BJ (cell line): Measurements from ENCODE around the gene BTG2. TPM values are rescaled to one million over a fixed set of nuclear protein-coding genes. Genes with fewer than 3 reads are reported as not detected.

ENCODE experiments used
- CTCF ChIA-PET: fragments of 350-600 bp; formaldehyde crosslinking; extraction: SDS; loops from one replicate; lab custom pipeline; 2021; ENCODE audit warnings: antibody characterized with exemption, inconsistent platforms; lab: Yijun Ruan, JAX
- POLR2A ChIA-PET: fragments of 300-600 bp; sonication (Branson Sonifier 250); formaldehyde crosslinking; extraction: SDS; loops from one replicate; lab custom pipeline; 2021; ENCODE audit warnings: antibody characterized with exemption; lab: Charles Lee
- DNase-seq: peaks from one replicate; pipeline ENCODE4 v3.0.0-alpha.2; 2011; ENCODE audit warnings: low read depth
- H3K27me3 ChIP-seq: 2 replicates; pipeline ENCODE4 v1.6.0; 2011; ENCODE audit warnings: low read length; ENCODE audit not compliant: control insufficient read depth, insufficient read depth
- H3K36me3 ChIP-seq: 2 replicates; pipeline ENCODE4 v1.5.1; 2011; ENCODE audit warnings: low read length; ENCODE audit not compliant: control insufficient read depth, insufficient read depth
- H3K4me3 ChIP-seq: 2 replicates; pipeline ENCODE4 v1.5.1; 2011; ENCODE audit warnings: low read depth, mild to moderate bottlenecking, control low read depth, low read length
- CTCF ChIP-seq: IDR thresholded peaks from 2 replicates; pipeline ENCODE4 v1.5.1; 2011; ENCODE audit warnings: low read depth, mild to moderate bottlenecking, control low read depth, inconsistent platforms, low read length, moderate library complexity; ENCODE audit not compliant: insufficient read depth
- polyA plus RNA-seq: library from polyadenylated mRNA; depleted of rRNA; stranded (reverse); fragments of >200 nt; gene quantifications from 2 replicates; pipeline ENCODE4 v1.2.3, GENCODE V29; 2011

Gene BTG2
- polyA plus RNA-seq, 1 experiment, result 22.8 TPM

DNA sequence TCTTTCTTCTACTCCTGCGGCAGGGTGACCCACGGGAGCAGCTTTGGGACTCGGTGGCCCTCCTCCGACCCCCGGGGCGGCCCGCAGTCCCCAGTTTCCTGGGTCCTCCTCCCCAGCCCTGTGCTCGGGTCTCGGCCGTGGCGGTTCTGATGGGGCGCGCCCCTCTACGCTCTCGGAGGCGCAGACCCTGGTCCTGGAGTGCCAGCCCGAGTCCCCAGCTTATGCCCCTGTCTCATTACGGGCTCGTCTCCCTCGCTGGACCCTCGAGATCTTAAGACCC, 430 bp downstream of the BTG2 start:
- peak overlapping the region; percentile 93 for H3K4me3 ChIP-seq
- peaks cover 12% of the 10 kb centered on the region for H3K36me3 ChIP-seq
- no peak for DNase-seq
- POLR2A ChIA-PET, result no interaction called here
- CTCF ChIA-PET, result interaction anchor here (1.1 to 4.5 kb wide), 10 partner anchors 10 to 37 kb away, joined by 3 to 23 read pairs (median 6); no protein-coding TSS in a partner anchor
- TF ChIP-seq CTCF, result no peak
- H3K27me3 ChIP-seq, result no peaks in the 10 kb centered on the region

DNA sequence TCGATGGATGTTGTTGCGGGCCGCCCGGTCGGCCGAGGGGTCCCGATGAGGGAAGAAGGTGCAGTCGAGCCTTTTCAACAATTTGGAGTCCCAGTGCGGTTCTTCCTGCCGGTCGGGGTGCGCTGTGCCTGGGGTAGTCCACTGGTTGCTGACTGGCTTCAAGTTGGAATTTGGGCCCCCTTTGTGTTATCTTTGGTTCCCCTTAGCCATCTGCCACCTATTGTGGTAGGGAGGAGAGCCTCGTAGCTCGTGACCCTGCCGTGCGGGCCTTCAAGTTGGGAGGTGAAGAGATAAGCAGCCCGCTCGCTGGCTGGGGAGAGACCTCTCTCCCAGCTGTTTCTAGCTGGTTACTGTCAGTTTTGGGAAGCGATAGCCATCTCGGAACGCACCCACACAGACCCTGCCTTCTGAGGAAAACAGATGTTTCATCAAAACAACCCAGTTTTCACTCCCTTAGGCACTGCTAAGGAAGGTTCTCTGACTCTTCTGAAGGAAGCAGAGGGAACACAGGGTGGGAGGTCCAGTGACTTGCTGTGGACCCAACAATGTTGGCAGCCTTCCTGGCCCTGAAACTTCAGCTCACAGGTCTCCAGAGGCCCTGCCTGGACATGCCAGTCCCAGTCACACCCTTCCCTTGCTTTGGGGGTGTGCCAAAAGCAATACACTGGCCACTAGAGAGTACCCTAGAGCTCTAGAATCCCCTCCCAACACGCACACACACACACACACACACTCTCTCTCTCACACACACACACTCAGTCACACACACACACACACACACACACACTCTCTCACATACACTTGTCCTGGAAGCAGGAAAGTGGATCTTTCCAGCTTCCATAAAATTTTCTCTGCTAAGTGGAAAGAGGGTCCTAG, 1.0 kb downstream of the BTG2 start:
- H3K27me3 ChIP-seq, result no peaks in the 10 kb centered on the region
- ChIA-PET POLR2A (interaction anchor here (1.7 kb wide), 1 partner anchor 11 kb away, joined by 6 read pairs; no protein-coding TSS in a partner anchor), CTCF (interaction anchor here (0.9 to 4.5 kb wide), 15 partner anchors 10 to 38 kb away, joined by 3 to 23 read pairs (median 5); no protein-coding TSS in a partner anchor)
- peak; percentile 70 for DNase-seq
- peaks cover 12% of the 10 kb centered on the region for H3K36me3 ChIP-seq
- TF ChIP-seq CTCF, result peak; percentile 23; the same call in 1 of the 2 replicates
- peak overlapping the region; percentile 93 for H3K4me3 ChIP-seq

GRCh38 chr1:203306965-203307541, 1.7 kb downstream of the BTG2 start:
- TF ChIP-seq CTCF, result no peak
- ChIA-PET POLR2A (interaction anchor here (1.7 kb wide), 1 partner anchor 10 kb away, joined by 6 read pairs; no protein-coding TSS in a partner anchor), CTCF (interaction anchor here (0.6 to 4.5 kb wide), 16 partner anchors 10 to 38 kb away, joined by 3 to 23 read pairs (median 5); no protein-coding TSS in a partner anchor)
- H3K4me3 ChIP-seq, result peak overlapping the region; percentile 93
- no peaks in the 10 kb centered on the region for H3K27me3 ChIP-seq
- H3K36me3 ChIP-seq, result peaks cover 12% of the 10 kb centered on the region
- no peak for DNase-seq

- peak overlapping the region; percentile 2; the same call in 1 of the 2 replicates for H3K4me3 ChIP-seq
- ChIA-PET CTCF (interaction anchor here (0.6 to 4.5 kb wide), 9 partner anchors 12 to 39 kb away, joined by 3 to 23 read pairs (median 11); no protein-coding TSS in a partner anchor), POLR2A (interaction anchor here (1.7 kb wide), 1 partner anchor 10 kb away, joined by 6 read pairs; no protein-coding TSS in a partner anchor)
- H3K36me3 ChIP-seq, result peaks cover 12% of the 10 kb centered on the region
- no peaks in the 10 kb centered on the region for H3K27me3 ChIP-seq
- no peak for DNase-seq
- no peak for TF ChIP-seq CTCF
Observed at GRCh38 chr1:203307641-203308126, 2.4 kb downstream of the BTG2 start.
